Activated CD8-positive, alpha-beta memory T cell treated with anti-CD3 and anti-CD28 coated beads, Interleukin-2, amount 10 ng/mL, durations not matched to agents 7 days and 5 days (primary cell): Measurements from ENCODE around the gene CBARP. TPM values are rescaled to one million over a fixed set of nuclear protein-coding genes. Genes with fewer than 3 reads are reported as not detected.

Experiments used
- ATAC-seq: fragments of 150-1000 bp; cut with Tn5 transposase; one replicate; pipeline ENCODE4 v1.10.0; 2021; ENCODE audit warnings: moderate library complexity
- CTCF ChIA-PET: fragments of 350-600 bp; sonication (Branson Sonifier 250); formaldehyde crosslinking; loops from one replicate; lab custom pipeline; 2021; ENCODE audit warnings: antibody characterized with exemption; lab: Charles Lee
- DNase-seq: peaks from one replicate; pipeline ENCODE4 v3.0.0-alpha.2; 2020
- H3K27ac Mint-ChIP-seq: one replicate; pipeline ENCODE4 v1.8.0; 2021; ENCODE audit warnings: mild to moderate bottlenecking, mixed read lengths
- H3K27me3 Mint-ChIP-seq: one replicate; pipeline ENCODE4 v1.8.0; 2021; ENCODE audit warnings: mixed read lengths
- H3K36me3 Mint-ChIP-seq: one replicate; pipeline ENCODE4 v1.8.0; 2021; ENCODE audit warnings: mild to moderate bottlenecking, mixed read lengths
- H3K4me1 Mint-ChIP-seq: one replicate; pipeline ENCODE4 v1.8.0; 2021; ENCODE audit warnings: mixed read lengths
- H3K4me3 Mint-ChIP-seq: one replicate; pipeline ENCODE4 v1.8.0; 2021; ENCODE audit warnings: mild to moderate bottlenecking, moderate library complexity, mixed read lengths
- H3K9me3 Mint-ChIP-seq: one replicate; pipeline ENCODE4 v1.8.0; 2022; ENCODE audit warnings: low read depth, mixed read lengths
- total RNA-seq, 2 experiments: library from RNA; stranded (reverse); gene quantifications; one replicate each; pipeline ENCODE4 v1.2.3, GENCODE V29; 2021

Gene CBARP
- total RNA-seq, 2 experiments from 2014 or later: 0.29 to 0.52 TPM

DNA sequence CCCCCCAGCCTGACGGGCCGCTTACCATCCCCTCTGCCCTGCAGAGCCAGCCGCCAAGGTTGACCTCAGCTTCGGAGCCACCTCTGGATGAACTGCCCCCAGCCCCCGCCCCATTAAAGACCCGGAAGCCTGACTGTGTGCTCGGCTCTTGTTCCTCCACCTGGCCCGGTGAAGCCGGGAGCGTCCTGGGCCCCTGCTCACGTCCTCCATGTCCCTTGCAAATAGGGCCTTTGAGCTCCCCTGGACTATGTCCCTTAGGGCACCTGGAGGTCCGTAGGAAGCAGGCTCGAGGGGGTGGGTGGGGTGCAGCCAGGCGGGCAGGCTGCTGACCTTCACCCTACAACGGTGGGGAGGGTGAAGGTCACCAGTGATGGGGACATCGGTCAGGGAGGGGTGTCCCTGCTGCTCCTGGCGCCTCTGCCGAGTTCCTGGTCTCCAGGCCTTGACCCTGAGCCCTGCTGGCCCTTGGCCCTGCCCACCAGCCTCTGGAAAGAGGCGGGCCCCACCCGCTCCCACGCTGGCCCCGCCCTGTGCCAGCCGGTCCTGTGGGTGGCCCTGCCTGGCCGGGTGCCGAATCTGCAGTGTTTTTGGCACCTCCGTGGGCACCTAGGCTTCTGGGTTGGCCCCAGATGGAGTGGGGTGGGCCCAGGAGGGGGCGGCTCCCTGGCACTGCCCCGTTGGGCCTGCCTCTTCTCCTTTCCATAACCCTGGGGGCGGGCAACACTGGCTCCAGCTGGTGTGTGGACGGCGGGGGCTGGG, 7.1 kb upstream of the CBARP start:
- peak overlapping the region; percentile 59 for H3K4me3 Mint-ChIP-seq
- H3K27ac Mint-ChIP-seq: peak overlapping the region; percentile 87
- CTCF ChIA-PET: interaction anchor here (0.7 to 10.1 kb wide), 45 partner anchors 12 to 611 kb away, joined by 3 to 723 read pairs (median 5); partner anchors contain the start of genes ABCA7, CIRBP, CNN2 and FAM174C
- ATAC-seq (no peak), DNase-seq (no peak)
- no peaks in the 10 kb centered on the region for H3K9me3 Mint-ChIP-seq
- peaks cover 2% of the 10 kb centered on the region for H3K36me3 Mint-ChIP-seq
- peaks cover 28% of the 10 kb centered on the region for H3K4me1 Mint-ChIP-seq
- no peaks in the 10 kb centered on the region for H3K27me3 Mint-ChIP-seq

DNA sequence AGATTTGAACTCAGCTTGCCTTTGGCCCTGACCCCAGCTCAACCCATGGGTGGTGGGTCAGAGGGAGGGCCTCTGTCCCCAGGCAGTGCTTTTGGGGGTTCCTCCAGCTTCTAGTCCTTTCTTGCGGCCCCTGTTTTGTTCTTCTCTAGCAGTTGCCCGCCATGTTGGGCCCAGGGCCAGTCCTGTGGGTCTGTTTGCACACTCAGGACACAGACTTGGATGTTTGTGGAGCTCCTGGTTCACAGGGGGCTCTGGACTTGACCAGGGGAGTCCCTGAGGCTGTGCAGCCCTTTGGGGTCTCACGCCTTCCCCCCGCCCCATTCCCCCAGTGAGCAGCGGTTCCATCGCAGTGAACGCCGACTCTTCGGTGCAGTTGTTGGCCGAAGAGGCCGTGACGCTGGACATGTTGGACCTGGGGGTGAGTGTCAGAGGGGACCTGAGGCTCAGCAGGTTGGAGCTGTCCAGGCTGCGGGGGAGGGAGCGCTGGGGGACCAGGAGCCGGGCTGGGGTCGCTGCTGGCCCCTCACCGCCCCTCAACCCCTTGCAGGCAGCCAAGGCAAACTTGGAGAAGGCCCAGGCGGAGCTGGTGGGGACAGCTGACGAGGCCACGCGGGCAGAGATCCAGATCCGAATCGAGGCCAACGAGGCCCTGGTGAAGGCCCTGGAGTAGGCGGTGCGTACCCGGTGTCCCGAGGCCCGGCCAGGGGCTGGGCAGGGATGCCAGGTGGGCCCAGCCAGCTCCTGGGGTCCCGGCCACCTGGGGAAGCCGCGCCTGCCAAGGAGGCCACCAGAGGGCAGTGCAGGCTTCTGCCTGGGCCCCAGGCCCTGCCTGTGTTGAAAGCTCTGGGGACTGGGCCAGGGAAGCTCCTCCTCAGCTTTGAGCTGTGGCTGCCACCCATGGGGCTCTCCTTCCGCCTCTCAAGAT, 6.2 kb upstream of the CBARP start:
- Mint-ChIP-seq H3K36me3 (no peaks in the 10 kb centered on the region), H3K27ac (peak overlapping the region; percentile 87), H3K4me1 (peaks cover 28% of the 10 kb centered on the region), H3K27me3 (peaks cover 5% of the 10 kb centered on the region), H3K4me3 (peak overlapping the region; percentile 59), H3K9me3 (no peaks in the 10 kb centered on the region)
- peak; percentile 38 for ATAC-seq
- peak; percentile 91 for DNase-seq
- CTCF ChIA-PET: interaction anchor here (0.7 to 10.1 kb wide), 48 partner anchors 12 to 611 kb away, joined by 3 to 723 read pairs (median 4); partner anchors contain the start of genes ABCA7, CIRBP, CNN2 and FAM174C

DNA sequence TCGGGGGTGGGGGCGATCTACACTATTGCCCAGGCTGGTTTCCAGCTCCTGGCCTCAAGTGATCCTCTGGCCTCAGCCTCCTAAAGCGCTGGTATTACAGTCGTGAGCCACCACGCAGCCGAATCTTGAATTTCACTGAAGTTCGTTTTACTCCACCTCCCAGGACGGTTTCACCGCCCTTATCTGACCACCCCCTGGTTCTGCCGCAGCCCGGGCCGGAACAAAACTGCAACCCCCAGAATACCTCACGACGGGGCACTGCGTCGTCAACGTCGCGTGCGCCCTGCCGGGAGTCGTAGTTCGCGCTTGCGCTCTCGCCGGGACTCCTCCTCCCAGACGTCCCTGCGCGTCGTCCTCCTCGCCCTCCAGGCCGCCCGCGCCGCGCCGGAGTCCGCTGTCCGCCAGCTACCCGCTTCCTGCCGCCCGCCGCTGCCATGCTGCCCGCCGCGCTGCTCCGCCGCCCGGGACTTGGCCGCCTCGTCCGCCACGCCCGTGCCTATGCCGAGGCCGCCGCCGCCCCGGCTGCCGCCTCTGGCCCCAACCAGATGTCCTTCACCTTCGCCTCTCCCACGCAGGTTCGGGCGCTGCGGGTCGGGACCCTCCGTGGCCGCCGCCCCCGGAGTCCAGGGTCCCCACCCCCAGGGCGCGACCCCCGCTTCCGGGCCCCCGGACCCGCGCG, 3.8 kb upstream of the CBARP start, which contains the start of gene ATP5F1D:
TSS of gene ATP5F1D (plus strand) at position 335 of the 679 bp plus-strand sequence. CDS start at position 435, 100 bp downstream.
- Mint-ChIP-seq H3K4me3 (peak within 1 kb of the TSS; percentile 73), H3K4me1 (peaks cover 35% of the 10 kb centered on the region), H3K27me3 (peaks cover 13% of the 10 kb centered on the region), H3K36me3 (no peaks in the 10 kb centered on the region), H3K27ac (peak within 1 kb of the TSS; percentile 84), H3K9me3 (no peaks in the 10 kb centered on the region)
- DNase-seq (peak; percentile 96), ATAC-seq (peak; percentile 76)
- CTCF ChIA-PET: interaction anchor here (0.6 to 10.1 kb wide), 14 partner anchors 18 to 379 kb away, joined by 3 to 723 read pairs (median 4); partner anchors contain the start of genes CIRBP, CNN2, FAM174C and WDR18

DNA sequence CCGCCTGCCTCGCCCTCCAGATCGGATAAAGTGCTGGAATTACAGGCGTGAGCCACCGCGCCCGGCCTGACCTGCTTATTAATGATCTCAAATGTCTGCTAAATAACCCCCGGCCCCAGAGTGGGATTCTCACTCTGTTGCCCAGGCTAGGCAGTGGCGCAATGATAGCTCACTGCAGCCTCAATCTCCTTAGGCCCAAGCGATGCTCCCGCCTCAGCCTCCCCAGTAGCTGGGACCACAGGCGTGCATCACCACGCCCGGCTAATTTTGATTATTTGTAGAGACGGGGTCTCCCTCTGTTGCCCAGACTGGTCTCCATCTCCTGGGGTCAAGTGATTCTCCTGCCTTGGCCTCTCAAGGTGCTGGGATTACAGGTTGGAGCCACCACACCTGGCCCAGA, 3.1 kb upstream of the CBARP start:
- Mint-ChIP-seq H3K27ac (peak overlapping the region; percentile 84), H3K4me1 (peaks cover 35% of the 10 kb centered on the region), H3K36me3 (no peaks in the 10 kb centered on the region), H3K4me3 (peak overlapping the region; percentile 73), H3K27me3 (peaks cover 14% of the 10 kb centered on the region), H3K9me3 (no peaks in the 10 kb centered on the region)
- DNase-seq (no peak), ATAC-seq (no peak)
- CTCF ChIA-PET: interaction anchor here (0.6 to 10.1 kb wide), 23 partner anchors 8 to 378 kb away, joined by 3 to 723 read pairs (median 3); partner anchors contain the start of genes CIRBP, CNN2, FAM174C and WDR18

DNA sequence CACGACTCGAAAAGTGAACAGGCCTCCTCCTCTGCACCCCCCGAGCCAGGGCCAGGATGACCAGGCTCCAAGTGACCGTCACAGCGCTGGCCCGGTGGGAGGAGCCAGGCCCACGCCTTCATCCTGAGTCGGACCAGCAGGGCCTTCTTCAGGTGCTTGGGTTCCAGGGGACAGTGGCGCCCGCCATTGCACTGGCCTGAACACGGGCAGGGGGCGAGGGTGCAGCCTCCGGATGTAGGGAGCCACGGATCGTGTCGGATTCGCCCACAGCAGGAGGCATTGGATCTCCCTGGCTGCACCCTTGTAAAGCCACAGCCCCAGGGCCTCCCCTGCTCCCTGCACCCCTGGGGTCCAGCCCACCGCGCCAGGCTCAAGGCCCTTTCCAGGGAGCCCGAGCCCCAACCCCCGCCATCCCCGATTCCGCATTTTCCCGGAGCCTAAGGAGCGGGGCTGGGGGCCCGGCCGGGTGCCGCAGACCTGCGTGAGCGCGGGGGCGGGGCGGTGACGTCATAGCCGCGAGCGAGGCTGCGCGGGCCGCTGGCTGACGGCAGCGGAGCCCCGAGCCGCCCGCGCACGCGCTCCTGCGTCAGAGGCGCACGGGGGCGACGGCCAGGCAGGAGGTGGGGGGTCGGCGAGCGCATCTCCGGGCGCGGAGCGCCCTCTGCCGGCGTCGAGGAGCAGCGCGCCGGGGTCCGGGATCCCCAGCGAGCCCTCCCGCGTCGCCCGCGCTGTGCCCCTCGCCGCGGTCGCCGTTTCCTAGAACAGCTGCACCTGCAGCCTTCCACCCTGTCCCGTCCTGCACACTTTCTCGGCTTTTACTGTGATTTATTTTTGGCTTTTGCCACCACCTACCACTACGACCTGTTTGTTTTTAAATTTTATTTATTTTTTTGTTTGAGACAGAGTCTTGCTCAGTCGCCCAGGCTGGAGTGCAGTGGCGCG, 2.3 kb upstream of the CBARP start:
- no peaks in the 10 kb centered on the region for H3K9me3 Mint-ChIP-seq
- no peaks in the 10 kb centered on the region for H3K36me3 Mint-ChIP-seq
- CTCF ChIA-PET: interaction anchor here (0.6 to 10.1 kb wide), 21 partner anchors 9 to 333 kb away, joined by 3 to 723 read pairs (median 3); partner anchors contain the start of genes CIRBP, CNN2 and FAM174C
- H3K27me3 Mint-ChIP-seq: peaks cover 16% of the 10 kb centered on the region
- peaks cover 35% of the 10 kb centered on the region for H3K4me1 Mint-ChIP-seq
- peak overlapping the region; percentile 66 for H3K27ac Mint-ChIP-seq
- H3K4me3 Mint-ChIP-seq: peak overlapping the region; percentile 73
- ATAC-seq (peak; percentile 65), DNase-seq (peak; percentile 93)

DNA sequence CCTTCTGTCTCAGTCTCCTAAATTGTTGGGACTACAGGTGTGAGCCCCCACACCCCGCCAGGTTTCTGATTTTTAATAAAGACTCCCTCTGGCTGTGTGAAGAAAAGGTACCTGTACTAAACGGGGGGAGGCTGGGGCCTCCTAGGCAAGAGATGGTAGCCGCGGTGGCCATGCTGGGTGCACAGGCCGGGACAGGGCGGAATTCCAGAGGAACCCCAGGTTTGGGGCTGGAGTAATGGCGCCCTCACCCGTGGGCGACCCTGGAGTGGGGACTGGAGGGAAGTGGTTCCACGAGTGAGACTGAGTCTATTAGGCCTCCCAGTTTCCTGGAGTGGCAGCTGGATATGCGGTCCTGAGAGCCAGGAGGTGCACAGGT, 1.6 kb upstream of the CBARP start:
- Mint-ChIP-seq H3K27me3 (peaks cover 16% of the 10 kb centered on the region), H3K4me1 (peaks cover 31% of the 10 kb centered on the region), H3K4me3 (no peak overlapping the region), H3K27ac (no peak overlapping the region), H3K36me3 (no peaks in the 10 kb centered on the region), H3K9me3 (no peaks in the 10 kb centered on the region)
- ATAC-seq (no peak), DNase-seq (no peak)
- CTCF ChIA-PET: interaction anchor here (1.0 to 10.1 kb wide), 5 partner anchors 17 to 211 kb away, joined by 3 to 723 read pairs (median 3); partner anchors contain the start of gene CIRBP

DNA sequence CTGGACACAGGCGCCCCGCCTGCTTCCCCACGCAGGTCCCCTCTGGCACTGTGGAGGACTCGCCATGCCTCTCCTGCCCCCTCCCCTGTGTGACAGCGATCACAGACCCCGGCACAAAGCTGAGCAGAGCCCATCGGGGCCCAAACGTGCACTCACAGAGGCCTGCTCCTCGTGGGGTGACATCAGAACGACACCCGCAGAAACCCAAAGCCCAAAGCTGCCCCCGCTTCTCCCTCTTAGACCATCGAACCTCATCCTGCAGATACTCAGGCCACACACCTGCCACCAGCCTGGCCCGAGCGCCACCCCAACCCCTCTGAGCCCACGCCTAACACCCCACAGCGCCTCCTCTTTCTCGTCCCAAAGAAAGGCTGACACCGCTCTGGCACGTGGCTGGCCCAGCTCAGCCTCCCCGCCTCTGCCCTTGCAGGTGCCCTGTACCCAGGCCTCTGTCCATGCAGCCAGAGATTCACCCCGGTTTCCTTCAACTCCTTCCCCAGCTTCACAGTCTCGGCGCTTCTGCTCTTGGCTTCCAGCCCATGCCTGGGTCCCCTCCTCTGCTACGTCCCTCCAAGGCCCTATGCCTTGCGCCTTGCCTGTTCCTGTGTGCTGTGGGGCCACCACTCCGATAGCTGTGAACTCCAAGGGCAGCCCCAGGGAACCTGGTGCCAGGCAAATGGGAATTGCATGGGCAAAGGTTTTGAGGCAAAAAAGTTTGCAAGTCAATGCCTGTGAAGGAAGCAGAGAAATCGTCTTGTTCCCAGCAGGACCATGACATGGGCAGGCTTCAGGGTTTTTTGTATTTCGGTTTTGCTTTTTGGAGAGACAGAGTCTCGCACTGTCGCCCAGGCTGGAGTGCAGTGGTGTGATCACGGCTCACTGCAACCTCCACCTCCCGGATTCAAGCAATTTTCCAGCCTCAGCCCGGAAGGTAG, 831 bp upstream of the CBARP start:
- CTCF ChIA-PET: interaction anchor here (0.8 to 10.1 kb wide), 7 partner anchors 16 to 319 kb away, joined by 3 to 723 read pairs (median 3); partner anchors contain the start of gene CIRBP
- Mint-ChIP-seq H3K9me3 (no peaks in the 10 kb centered on the region), H3K36me3 (no peaks in the 10 kb centered on the region), H3K4me1 (peaks cover 31% of the 10 kb centered on the region), H3K4me3 (peak overlapping the region; percentile 46), H3K27me3 (peaks cover 16% of the 10 kb centered on the region), H3K27ac (no peak overlapping the region)
- ATAC-seq (no peak), DNase-seq (no peak)

DNA sequence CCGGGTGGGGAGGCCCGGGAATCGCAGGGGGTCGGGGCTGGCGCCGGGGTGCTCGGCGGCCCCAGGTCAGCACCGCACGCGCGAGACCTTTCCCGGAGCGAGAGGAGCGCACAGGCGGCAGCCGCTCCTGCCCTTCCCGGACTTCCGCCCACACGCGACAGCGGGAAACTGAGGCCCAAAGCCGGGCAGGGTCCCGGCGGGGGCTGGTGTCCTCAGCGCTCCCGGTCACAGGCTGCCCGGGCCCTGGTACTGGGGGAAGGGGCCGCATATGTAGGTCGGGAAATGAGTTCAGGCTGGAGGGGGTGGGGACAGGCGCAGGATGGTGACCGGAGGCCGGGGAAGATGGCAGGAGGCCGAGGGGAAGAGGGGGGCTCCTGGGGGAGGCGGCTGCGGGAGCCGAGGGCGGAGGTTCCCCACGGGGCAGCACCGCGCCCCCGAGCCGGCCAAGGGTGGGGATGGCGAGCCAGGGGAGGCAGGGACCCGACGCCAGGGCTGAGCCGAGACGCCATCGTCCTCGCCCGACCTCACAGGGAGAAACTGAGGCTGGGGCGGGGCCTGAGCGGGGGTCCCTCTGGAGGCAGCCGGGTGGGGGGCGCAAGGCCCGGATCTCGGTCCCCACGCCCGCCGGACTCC, 662 bp downstream of the CBARP start:
- Mint-ChIP-seq H3K9me3 (no peaks in the 10 kb centered on the region), H3K27ac (no peak overlapping the region), H3K4me3 (no peak overlapping the region), H3K27me3 (peaks cover 16% of the 10 kb centered on the region), H3K36me3 (no peaks in the 10 kb centered on the region), H3K4me1 (peaks cover 16% of the 10 kb centered on the region)
- CTCF ChIA-PET: no interaction called here
- DNase-seq: no peak
- ATAC-seq: no peak

DNA sequence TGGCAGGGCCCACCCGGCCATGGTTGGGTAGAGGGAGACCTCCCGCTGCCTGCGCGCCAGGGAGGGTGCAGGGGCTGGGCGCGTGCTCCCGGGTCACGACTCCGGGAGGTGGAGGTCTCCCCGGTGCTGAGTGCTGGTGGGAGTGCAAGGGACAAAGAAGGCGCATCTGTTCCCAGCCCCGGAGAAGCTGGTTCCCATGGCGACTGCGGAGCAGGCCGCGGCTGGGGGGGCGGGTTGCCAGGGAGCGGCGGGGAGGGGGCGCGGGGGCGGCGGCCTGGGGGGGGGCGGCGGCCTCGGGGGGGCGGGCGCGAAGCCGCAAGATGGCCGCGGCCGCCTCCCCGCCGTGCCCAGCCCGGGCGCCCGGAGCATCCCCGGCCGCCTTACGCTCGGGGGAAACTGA, 1.2 kb downstream of the CBARP start:
- ATAC-seq (no peak), DNase-seq (no peak)
- Mint-ChIP-seq H3K27ac (no peak overlapping the region), H3K4me1 (peaks cover 15% of the 10 kb centered on the region), H3K9me3 (no peaks in the 10 kb centered on the region), H3K27me3 (peaks cover 16% of the 10 kb centered on the region), H3K4me3 (no peak overlapping the region), H3K36me3 (no peaks in the 10 kb centered on the region)
- CTCF ChIA-PET: interaction anchor here (0.7 kb wide), 1 partner anchor 70 kb away, joined by 3 read pairs; no protein-coding TSS in a partner anchor

DNA sequence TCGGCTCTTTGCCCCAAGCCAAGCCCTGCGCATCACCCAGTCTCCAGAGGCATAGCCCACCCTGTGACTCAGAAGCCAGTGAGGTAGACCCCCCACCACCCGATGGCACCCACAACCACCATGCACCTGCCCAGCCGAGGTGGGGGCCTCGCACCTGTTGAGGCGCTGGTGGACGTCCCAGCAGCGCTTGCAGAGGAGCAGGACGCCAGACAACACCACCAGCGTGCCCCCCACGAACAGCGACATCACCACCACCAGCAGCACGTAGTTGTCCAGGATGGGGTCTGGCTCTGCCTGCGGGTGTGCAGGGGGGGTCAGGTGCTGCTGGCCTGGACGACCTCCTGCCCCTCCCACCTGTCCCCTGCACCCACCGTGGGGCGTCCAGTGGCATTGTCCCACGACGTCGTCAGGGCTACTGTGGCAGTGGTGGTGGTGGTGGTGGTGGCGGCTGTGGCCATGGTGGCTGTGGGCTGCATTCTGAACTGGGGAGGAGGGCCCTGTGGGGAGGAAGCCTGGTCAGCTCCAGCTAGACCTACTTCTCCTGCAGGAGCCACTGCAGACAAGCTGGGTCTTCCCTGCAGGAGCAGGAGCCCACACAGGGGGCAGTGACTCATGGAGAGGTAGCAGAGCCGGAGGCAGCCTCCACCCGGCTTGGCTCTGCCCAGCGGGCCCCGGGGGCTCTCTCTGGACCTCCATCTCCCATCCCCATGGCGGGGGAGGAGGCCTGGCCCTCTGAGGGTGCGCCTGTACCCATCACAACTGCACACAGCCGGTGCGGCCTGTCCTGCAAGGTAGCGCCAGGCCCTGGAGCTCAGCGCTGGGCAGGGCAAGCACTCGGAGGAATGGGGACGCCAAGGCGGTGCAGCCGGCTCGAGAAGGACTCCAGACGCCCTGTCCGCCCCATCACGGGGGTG, 1.9 kb downstream of the CBARP start:
- Mint-ChIP-seq H3K9me3 (no peaks in the 10 kb centered on the region), H3K27me3 (peaks cover 16% of the 10 kb centered on the region)

More for the DNA sequence above, 1.9 kb downstream of the CBARP start:
- DNase-seq (no peak), ATAC-seq (no peak)
- Mint-ChIP-seq H3K4me1 (peaks cover 9% of the 10 kb centered on the region), H3K27ac (no peak overlapping the region), H3K4me3 (no peak overlapping the region), H3K36me3 (no peaks in the 10 kb centered on the region)
- CTCF ChIA-PET: interaction anchor here (0.7 kb wide), 1 partner anchor 69 kb away, joined by 3 read pairs; no protein-coding TSS in a partner anchor
